Muscle layer of duodenum (tissue), 2 donors: ENCODE data around the gene CNOT1.

Experiments
- H3K27ac ChIP-seq: one replicate; pipeline ENCODE4 v1.7.0; 2013; ENCODE audit warnings: mild to moderate bottlenecking, low read length
- H3K27me3 ChIP-seq: one replicate; pipeline ENCODE4 v1.7.0; 2013; ENCODE audit warnings: low read depth, mild to moderate bottlenecking, control low read depth, low read length
- H3K36me3 ChIP-seq, 2 donors: one replicate each; pipeline ENCODE4 v1.7.0; 2013; ENCODE audit warnings: low read length in 2 of 2, control low read depth in 1 of 2, mild to moderate bottlenecking in 1 of 2; ENCODE audit not compliant: insufficient read depth in 2 of 2, control insufficient read depth in 1 of 2
- H3K4me1 ChIP-seq, 2 donors: one replicate each; pipeline ENCODE4 v1.7.0; 2013; ENCODE audit warnings: low read length in 2 of 2, mild to moderate bottlenecking in 2 of 2, control low read depth in 1 of 2, moderate library complexity in 1 of 2; ENCODE audit not compliant: insufficient read depth in 2 of 2, control insufficient read depth in 1 of 2
- H3K4me3 ChIP-seq, 2 donors: one replicate each; pipeline ENCODE4 v1.7.0; 2013; ENCODE audit warnings: low read length in 2 of 2, low read depth in 1 of 2, mild to moderate bottlenecking in 1 of 2
- H3K9me3 ChIP-seq, 2 donors: one replicate each; pipeline ENCODE4 v1.7.0; 2013; ENCODE audit warnings: low read length in 2 of 2, control low read depth in 1 of 2, mild to moderate bottlenecking in 1 of 2; ENCODE audit not compliant: control insufficient read depth in 1 of 2
- donor health status: healthy.

Gene CNOT1

DNA sequence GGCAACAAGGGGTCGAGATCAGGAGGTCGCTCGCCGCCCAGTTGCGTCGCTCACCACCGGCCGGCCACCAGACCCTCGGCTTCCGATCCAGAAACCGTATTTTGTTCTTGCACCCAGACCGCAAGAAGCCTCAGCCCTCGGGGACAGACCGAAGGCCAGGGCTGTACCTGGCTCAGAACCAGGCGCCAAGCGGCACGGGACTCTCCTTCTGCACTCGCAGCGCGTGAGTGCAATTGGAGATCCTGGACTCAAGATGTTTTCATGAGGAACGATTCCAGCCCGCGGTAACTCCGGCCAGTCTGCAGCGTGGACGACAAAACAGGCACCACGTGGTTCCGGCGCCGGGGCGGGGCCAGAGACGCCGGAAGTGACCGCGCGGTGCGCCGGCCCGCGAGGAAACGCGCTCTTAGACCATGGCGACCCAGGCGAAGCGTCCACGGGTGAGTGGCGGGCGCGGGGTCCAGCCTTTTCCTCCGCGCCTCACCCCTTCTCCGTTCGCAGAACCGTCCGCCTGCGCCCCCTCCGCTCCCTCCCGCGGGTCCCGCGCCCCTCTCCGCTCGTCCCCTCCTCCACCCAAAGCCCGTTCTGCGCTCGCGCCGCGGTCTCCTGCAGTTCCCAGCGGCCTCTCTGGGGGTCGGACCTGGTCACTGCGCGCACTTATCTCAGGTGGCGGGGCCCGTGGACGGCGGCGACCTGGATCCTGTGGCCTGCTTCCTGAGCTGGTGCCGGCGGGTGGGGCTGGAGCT lies 114.3 kb downstream of the CNOT1 start, which contains the start of gene SETD6:
SETD6 (plus strand) TSS at position 393 of the 746 bp plus-strand sequence; CDS start at position 414, 21 bp downstream.
- peak within 1 kb of the TSS; percentile 36 for H3K27ac ChIP-seq
- no peaks in the 10 kb centered on the region for H3K27me3 ChIP-seq
- peaks cover 19 to 30% of the 10 kb centered on the region in 2 donors for H3K36me3 ChIP-seq
- H3K4me1 ChIP-seq, result peaks cover 4 to 17% of the 10 kb centered on the region in 2 donors
- H3K9me3 ChIP-seq, result no peaks in the 10 kb centered on the region
- peak within 1 kb of the TSS; percentile 81 to 92 for H3K4me3 ChIP-seq

DNA sequence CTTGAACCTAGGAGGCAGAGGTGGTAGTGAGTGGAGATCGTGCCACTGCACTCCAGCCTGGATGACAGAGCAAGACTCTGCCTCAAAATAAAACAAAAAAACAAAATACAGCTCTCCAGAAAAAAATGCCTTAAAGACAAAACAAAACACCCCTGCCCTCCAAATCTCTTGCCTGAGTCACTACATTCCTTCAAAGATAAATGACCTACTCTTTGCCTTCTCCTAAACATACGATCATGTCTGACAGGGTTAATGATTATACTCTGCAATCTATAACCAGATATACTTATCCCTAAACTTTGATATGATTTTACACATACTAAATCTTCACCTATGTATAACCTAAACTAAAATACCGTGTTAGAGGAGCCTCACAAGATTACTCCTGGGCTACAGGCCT lies 115.8 kb downstream of the CNOT1 start:
- H3K4me3 ChIP-seq, result no peak overlapping the region

DNA sequence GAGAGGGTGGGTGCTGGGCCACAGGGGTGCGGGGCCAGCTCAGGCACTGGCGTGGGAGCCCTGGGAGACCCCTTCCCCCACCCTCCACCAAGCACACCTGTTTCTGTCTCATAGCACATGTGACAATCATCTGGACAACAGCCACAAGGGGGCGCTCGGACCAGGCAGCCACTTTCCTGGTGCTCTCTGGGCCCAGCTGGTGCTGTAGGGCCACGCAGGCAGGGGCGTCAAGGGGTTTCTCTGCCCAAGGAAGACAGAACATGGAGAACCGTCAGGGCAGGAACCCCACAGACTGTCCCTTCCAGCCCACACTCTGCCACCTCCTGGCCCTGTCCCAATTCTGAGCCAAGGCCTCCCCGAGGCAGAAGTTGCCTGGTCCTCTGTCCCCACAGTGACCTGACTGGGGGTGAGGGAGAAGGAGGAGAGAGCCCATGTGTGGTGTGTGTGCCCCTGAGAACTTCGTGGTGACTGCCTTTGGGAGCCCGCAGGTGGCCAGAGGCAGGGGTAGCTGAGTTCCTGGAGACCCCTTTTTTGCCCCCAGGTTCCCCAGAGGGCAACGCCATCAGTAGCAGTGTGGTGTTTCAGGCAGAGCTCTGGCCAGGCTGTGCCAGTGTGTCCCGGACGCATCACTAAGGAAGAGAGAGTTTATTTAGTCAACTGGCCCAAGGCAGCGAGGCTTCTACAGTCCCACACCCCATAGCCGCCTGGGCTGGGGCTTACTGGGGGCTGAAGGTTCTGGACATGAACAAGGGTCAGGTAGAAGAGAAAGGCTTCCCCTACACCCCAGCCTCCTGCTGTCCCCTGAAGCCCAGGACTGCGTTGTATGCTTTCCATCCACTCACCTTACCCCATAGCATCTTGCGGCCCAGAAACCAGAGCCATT lies 117.5 kb downstream of the CNOT1 start:
- Histone ChIP-seq H3K4me3 (no peak overlapping the region), H3K36me3 (peaks cover 0 to 4% of the 10 kb centered on the region in 2 donors), H3K27me3 (no peaks in the 10 kb centered on the region), H3K27ac (no peak overlapping the region), H3K4me1 (peaks cover 4 to 17% of the 10 kb centered on the region in 2 donors), H3K9me3 (no peaks in the 10 kb centered on the region)

More for the DNA sequence above, 115.8 kb downstream of the CNOT1 start:
- Histone ChIP-seq H3K9me3 (no peaks in the 10 kb centered on the region), H3K36me3 (peaks cover 5 to 16% of the 10 kb centered on the region in 2 donors), H3K4me1 (peaks cover 4 to 17% of the 10 kb centered on the region in 2 donors), H3K27me3 (no peaks in the 10 kb centered on the region), H3K27ac (no peak overlapping the region)

DNA sequence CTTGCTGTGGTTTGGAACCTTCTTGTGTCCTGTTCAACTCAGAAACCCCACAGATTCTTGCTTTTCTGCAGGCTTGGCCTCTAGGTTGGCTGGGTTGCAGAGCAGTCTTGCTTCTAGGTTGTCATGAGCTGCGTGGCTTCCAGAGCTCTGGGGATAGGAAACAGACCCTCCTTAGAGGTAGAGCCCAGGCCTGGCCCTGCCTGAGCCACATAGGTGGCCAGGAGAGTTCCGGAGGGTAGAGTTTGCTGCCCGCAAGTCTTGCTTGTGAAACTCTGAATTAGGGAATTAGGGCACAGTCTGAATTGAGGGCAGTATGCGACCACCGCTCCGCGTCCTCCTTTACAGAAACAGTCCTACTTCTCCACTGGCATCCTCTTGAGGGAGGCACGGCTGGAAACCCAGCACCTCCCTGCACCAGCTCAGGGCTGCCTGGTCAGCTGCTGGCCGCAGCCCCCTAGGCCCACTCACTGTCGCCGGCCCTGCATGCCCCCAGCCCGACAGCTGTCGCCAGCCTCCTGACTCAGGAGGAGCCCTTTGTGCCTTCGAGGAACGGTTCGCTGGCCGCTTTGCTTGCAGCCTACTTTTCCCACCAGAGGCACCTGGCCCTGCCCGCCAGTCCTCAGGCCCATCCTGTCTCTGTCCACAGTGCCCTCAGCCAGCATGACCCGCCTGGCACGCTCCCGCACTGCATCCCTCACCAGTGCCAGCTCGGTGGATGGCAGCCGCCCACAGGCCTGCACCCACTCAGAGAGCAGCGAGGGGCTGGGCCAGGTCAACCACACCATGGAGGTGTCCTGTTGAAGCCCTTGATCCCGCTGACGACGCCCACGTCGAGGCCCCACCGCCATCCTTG lies 118.6 kb downstream of the CNOT1 start:
- Histone ChIP-seq H3K4me3 (no peak overlapping the region), H3K4me1 (peaks cover 4 to 10% of the 10 kb centered on the region in 2 donors), H3K27me3 (no peaks in the 10 kb centered on the region), H3K27ac (no peak overlapping the region), H3K36me3 (no peaks in the 10 kb centered on the region), H3K9me3 (no peaks in the 10 kb centered on the region)

DNA sequence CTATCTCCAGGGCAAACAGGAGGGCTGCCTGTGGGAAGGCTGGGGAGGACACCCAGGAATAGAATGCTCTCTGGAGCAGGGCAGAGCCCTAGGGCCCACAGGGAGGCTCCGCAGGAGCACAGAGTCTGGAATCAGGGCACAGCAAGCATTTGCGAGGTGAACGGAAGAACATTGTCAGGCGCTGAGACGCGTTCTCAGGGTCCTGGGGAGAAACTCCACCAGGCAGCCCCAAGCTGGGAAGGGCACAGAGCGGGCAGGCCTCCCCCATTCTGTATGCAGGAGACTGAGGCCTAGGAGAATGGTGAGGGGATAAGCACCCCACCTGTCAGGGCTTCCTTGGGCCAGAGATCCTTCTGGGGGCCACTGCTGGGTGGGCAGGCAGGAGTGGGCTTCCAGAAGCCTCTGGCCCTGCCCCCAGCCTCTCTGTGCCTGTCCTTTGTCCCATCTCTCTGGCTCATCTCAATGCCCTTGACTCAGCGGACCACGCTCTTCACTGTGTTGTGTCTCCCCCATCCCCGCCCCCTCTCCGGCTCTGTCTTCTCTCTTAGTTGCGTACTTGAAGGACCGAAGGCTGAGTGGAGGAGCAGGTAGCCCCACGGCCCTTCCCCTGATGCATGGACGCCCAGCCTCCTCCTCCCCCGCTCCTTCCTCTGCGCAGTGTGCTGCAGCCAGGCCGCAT lies 119.4 kb downstream of the CNOT1 start:
- Histone ChIP-seq H3K36me3 (no peaks in the 10 kb centered on the region), H3K27ac (no peak overlapping the region)

GRCh38 chr16:58509256-58510096 lies 120.2 kb downstream of the CNOT1 start:
- H3K9me3 ChIP-seq, result no peaks in the 10 kb centered on the region
- no peaks in the 10 kb centered on the region for H3K36me3 ChIP-seq
- no peaks in the 10 kb centered on the region for H3K27me3 ChIP-seq
- H3K4me1 ChIP-seq, result peaks cover 0 to 4% of the 10 kb centered on the region in 2 donors
- no peak overlapping the region for H3K27ac ChIP-seq
- no peak overlapping the region for H3K4me3 ChIP-seq

More for the DNA sequence above, 119.4 kb downstream of the CNOT1 start:
- no peaks in the 10 kb centered on the region for H3K27me3 ChIP-seq
- no peaks in the 10 kb centered on the region for H3K9me3 ChIP-seq
- no peak overlapping the region for H3K4me3 ChIP-seq
- peaks cover 4 to 10% of the 10 kb centered on the region in 2 donors for H3K4me1 ChIP-seq

- H3K4me1 ChIP-seq, result no peaks in the 10 kb centered on the region
- no peak overlapping the region for H3K4me3 ChIP-seq
- H3K9me3 ChIP-seq, result no peaks in the 10 kb centered on the region
- H3K27ac ChIP-seq, result no peak overlapping the region
- no peaks in the 10 kb centered on the region for H3K36me3 ChIP-seq
- no peaks in the 10 kb centered on the region for H3K27me3 ChIP-seq
Measured at GRCh38 chr16:58508671-58509251, 120.9 kb downstream of the CNOT1 start.

DNA sequence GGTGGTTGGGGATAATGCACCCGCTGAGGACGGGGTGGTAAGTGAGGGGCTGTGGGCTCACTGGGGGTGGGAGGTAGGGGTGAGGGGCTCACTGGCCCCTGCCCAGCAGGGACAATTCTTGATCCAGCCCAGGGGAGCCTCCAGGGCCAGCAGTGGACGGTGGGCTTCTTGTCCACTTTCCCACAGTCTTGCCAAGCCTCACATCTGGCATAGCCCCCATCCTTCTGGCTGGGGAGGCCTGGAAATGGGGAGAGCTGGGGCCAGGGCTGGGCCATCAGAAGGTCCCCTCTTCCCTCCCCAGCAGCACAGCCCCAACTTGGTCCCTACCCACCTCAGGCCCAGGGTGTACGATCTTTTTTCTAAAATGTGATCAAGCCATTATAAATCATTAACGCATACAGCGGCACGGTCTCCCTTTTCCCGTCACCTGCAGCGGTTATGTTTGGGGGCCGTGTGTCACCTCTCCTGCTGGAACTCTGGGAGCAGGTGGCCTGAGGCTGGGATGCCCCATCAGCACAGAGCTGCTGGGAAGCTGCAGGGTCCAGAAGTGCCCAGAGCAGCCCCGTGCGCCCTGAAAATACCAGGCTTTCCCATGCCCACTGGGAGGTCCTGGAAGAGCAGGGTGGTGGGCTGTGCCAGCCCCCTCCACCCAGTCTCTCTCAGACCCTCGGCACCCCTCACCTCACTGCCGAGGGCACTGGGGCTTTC lies 121.5 kb downstream of the CNOT1 start:
- Histone ChIP-seq H3K27me3 (no peaks in the 10 kb centered on the region), H3K4me1 (no peaks in the 10 kb centered on the region), H3K4me3 (no peak overlapping the region), H3K9me3 (no peaks in the 10 kb centered on the region), H3K36me3 (no peaks in the 10 kb centered on the region), H3K27ac (no peak overlapping the region)

GRCh38 chr16:58507195-58507962 lies 122.2 kb downstream of the CNOT1 start:
- H3K27ac ChIP-seq, result no peak overlapping the region
- H3K27me3 ChIP-seq, result no peaks in the 10 kb centered on the region
- H3K9me3 ChIP-seq, result no peaks in the 10 kb centered on the region
- H3K36me3 ChIP-seq, result no peaks in the 10 kb centered on the region
- H3K4me3 ChIP-seq, result no peak overlapping the region
- no peaks in the 10 kb centered on the region for H3K4me1 ChIP-seq
